Testis (tissue), 3 donors: ENCODE data around the gene RNF152. TPM values are rescaled to one million over a fixed set of nuclear protein-coding genes. Genes with fewer than 3 reads are reported as not detected.

Experiments used
- DNase-seq: peaks from one replicate; pipeline ENCODE4 v3.0.0-alpha.2; 2019
- H3K27ac ChIP-seq, 2 donors: fragments of 200-600 bp; sonication (generic); one replicate each; pipeline ENCODE4 v1.5.1; 2019
- H3K27me3 ChIP-seq: fragments of 200-600 bp; sonication (generic); one replicate; pipeline ENCODE4 v1.5.1; 2019
- H3K36me3 ChIP-seq: fragments of 200-600 bp; sonication (generic); one replicate; pipeline ENCODE4 v1.5.1; 2017; ENCODE audit warnings: low read depth; ENCODE audit errors: missing control alignments
- H3K4me1 ChIP-seq: fragments of 200-600 bp; sonication (generic); one replicate; pipeline ENCODE4 v1.5.1; 2019
- H3K4me3 ChIP-seq, 2 donors: fragments of 200-600 bp; sonication (generic); one replicate each; pipeline ENCODE4 v1.5.1; 2017 to 2019
- H3K9me3 ChIP-seq: fragments of 200-600 bp; sonication (generic); one replicate; pipeline ENCODE4 v1.5.1; 2017
- CTCF ChIP-seq, 3 experiments: fragments of 450-650 bp in 2 of 3; fragments of 200-600 bp in 1 of 3; sonication (generic) in 1 of 3; IDR thresholded peaks; one replicate each; pipeline ENCODE4 v1.5.1; 2016 to 2019; ENCODE audit warnings: antibody characterized with exemption in 3 of 3, mild to moderate bottlenecking in 2 of 3, moderate library complexity in 1 of 3
- POLR2A ChIP-seq: fragments of 450-650 bp; IDR thresholded peaks from one replicate; pipeline ENCODE4 v1.6.1; 2017; ENCODE audit warnings: antibody characterized with exemption, mild to moderate bottlenecking, moderate library complexity
- WGBS, 2 donors: methylation state at CpG; one replicate each; pipeline ENCODE4 v1.1.5; 2018; 5-methylcytosine and 5-hydroxymethylcytosine counted together
- intact Hi-C: fragments of 100-400 bp; cut with DNase I; formaldehyde crosslinking; loops from one replicate; pipeline ENCODE4 v1.15.1; 2023; ENCODE audit warnings: low total_unique reads
- polyA plus RNA-seq: library from polyadenylated mRNA; stranded (reverse); fragments of 350-450 nt; fragmentation: Illumina TruSeq; extraction: RNeasy Lipid Tissue Mini Kit (QIAGEN cat#74804); gene quantifications from one replicate; pipeline ENCODE4 v1.2.3, GENCODE V29; 2014; ENCODE audit warnings: low read depth, low replicate concordance; ENCODE audit not compliant: insufficient read depth
- total RNA-seq, 2 donors: library from RNA; depleted of rRNA; stranded (reverse); fragments of >200 nt; gene quantifications; one replicate each; pipeline ENCODE4 v1.2.3, GENCODE V29; 2016

RNF152 gene
- total and polyA plus RNA-seq, 3 donors from 2014 or later, result 2.3 to 20.3 (median 10.8) TPM

DNA sequence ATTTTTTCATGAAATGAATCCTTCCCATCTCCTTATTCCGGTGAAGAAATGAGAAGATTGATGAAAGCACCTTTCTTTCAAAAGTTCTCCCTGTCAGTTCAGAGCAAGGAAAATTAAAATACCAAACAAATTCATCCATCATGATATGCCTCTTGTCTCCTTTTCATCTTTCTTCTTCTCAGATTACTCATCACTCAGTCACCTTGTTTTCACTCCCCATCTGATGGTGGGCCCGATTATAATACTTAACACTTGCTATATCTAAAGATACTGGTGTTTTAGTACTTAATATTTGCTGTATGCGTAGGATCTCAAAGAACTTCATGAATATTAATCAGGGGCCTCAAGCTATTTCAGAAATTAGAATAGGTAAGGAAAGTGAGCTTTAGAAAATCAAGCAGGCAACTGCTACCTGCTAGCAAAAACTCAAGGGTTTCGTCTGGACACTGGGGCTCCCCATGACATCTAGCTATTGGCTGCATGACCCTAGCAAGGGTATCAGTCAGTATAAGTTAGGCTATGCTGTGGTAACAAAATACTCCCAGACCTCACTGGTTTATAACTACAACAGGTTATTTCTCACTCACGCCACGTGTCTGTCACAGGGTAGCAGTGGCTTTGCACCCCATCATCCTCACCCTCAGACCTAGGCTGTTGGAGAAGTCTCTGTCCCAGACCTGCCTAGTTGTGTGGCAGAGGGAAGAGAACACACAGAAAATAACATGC, 39.0 kb upstream of the RNF152 start:
- no peaks in the 10 kb centered on the region for H3K4me1 ChIP-seq
- 90 to 98% methylated on average over 6 of the region's 6 CpGs for WGBS, 2 donors
- H3K27ac ChIP-seq, result no peak overlapping the region
- H3K4me3 ChIP-seq, result no peak overlapping the region
- DNase-seq, result no peak
- H3K27me3 ChIP-seq, result no peaks in the 10 kb centered on the region
- H3K9me3 ChIP-seq, result no peaks in the 10 kb centered on the region
- H3K36me3 ChIP-seq, result no peaks in the 10 kb centered on the region
- TF ChIP-seq CTCF (IDR thresholded peaks at IDR 0.05) (no peak), POLR2A (no peak)
- intact Hi-C loops, result no loop called here

DNA sequence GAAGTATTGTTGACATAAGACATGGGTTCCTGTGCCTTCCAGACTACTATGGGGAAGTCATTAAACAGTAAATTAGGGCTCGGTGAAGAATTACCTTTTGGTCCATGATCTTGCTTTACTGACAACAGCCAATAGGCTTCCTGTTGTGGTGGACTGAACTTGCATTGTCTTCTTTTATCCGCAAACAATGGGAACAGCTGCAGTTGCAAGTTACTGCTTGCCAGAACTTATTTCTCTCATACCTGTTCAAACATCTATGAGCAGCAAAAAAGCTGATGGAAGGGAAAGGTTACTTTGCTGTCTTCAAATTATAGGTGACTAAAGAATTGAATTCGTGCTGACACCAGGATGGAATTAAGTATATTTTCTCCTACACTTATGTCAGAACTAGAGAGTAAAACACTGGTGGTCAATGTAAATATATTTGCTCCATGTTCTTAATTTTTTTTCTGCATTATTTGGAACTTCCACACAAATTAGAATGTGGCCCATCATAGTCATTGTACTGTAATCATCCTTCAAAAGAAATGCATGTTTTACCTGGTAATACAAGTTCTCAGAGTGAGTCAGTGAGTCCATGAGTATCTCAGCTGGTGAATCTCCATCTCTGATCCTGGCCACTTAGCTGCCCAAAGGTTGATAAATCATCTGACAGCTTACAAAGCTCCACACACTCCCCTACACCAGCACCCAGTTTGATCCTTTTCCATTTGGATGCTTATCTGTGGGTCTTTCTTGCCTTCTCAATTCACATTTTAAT, 37.3 kb upstream of the RNF152 start:
- TF ChIP-seq CTCF (IDR thresholded peaks at IDR 0.05) (no peak), POLR2A (no peak)
- H3K4me3 ChIP-seq, result no peak overlapping the region
- intact Hi-C loops, result no loop called here
- no peaks in the 10 kb centered on the region for H3K4me1 ChIP-seq
- no peak for DNase-seq
- H3K27me3 ChIP-seq, result no peaks in the 10 kb centered on the region
- H3K36me3 ChIP-seq, result no peaks in the 10 kb centered on the region
- WGBS, 2 donors, result 76 to 84% methylated on average over 3 of the region's 3 CpGs
- H3K27ac ChIP-seq, result no peak overlapping the region
- H3K9me3 ChIP-seq, result no peaks in the 10 kb centered on the region

- no peak for TF ChIP-seq POLR2A
- TF ChIP-seq CTCF (IDR thresholded peaks at IDR 0.05), result no peak
- Histone ChIP-seq H3K36me3 (no peaks in the 10 kb centered on the region), H3K9me3 (no peaks in the 10 kb centered on the region), H3K27ac (no peak overlapping the region), H3K27me3 (no peaks in the 10 kb centered on the region), H3K4me1 (no peaks in the 10 kb centered on the region), H3K4me3 (no peak overlapping the region)
- WGBS, 2 donors, result 61 to 77% methylated on average over 4 of the region's 4 CpGs
- intact Hi-C loops, result no loop called here
- no peak for DNase-seq
Measured at GRCh38 chr18:61926532-61926931, 33.7 kb upstream of the RNF152 start.

DNA sequence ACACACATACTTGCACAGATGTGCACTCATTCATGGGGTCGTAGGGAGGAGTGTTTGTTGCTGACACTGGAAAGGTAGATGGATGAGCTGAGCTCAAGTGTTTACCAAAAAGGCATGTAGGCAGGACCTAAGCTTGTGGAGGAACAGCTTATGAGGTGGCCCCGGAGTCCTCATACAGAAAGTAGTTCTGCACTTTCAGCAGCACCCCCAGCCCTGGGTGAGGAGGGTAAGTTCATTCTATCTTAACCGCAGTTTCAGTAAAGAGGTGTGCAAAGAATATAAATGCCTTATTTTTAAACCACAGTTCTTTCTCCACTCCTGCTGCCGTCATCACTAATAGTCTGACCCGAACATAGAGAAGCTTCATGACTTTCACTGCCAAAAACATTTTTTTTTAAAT, 31.7 kb upstream of the RNF152 start:
- intact Hi-C loops, result no loop called here
- no peaks in the 10 kb centered on the region for H3K27me3 ChIP-seq
- no peaks in the 10 kb centered on the region for H3K36me3 ChIP-seq
- H3K4me1 ChIP-seq, result no peaks in the 10 kb centered on the region
- no peaks in the 10 kb centered on the region for H3K9me3 ChIP-seq
- no peak for DNase-seq
- 42 to 70% methylated on average over 5 of the region's 5 CpGs for WGBS, 2 donors
- TF ChIP-seq CTCF (IDR thresholded peaks at IDR 0.05) (no peak), POLR2A (no peak)
- no peak overlapping the region for H3K27ac ChIP-seq
- H3K4me3 ChIP-seq, result no peak overlapping the region
